ENCODE data around the gene NRM. TPM values are rescaled to one million over a fixed set of nuclear protein-coding genes. Genes with fewer than 3 reads are reported as not detected.
A peak's percentile ranks its signal among the peaks of the same experiment; 100 is the strongest.
"Not testable (repeated sequence)": the region's sequence is repeated elsewhere in the genome, so short reads cannot be mapped to it uniquely, and the experiment has no call there.

Gene NRM
- total RNA-seq, 4 donors from 2014 or later = 2.3 to 9.0 (median 6.8) TPM

DNA sequence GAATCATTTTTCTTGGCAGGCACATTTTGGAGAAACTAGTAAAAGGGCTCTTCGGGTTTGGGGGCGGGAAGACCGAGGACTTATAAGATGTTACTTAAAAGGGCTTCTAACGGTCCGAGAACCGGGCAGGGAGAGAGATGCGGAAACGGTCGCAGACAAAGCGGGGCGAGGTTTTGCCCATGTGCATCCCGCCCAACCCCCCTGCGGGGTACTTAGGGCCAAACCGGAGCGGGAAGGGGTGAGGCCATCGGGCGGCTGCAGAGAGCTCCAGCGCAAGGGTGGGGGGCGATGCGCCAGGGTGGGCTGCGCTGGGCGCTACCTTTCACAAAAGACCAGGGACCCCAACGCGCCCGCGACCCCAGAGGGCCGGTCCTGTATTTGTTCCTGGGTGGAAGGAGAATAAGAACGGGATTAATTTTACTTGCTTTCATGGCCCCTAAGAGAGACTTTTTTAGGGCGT is 30.0 kb upstream of the NRM start:
- H3K27ac ChIP-seq = peak overlapping the region; percentile 96
- WGBS = under 1% methylated on average over 29 of the region's 29 CpGs
- TF ChIP-seq POLR2AphosphoS5 (IDR thresholded peaks at IDR 0.05) (peak in 1 of 3 donors; percentile 8), POLR2A (IDR thresholded peaks at IDR 0.05) (no peak), EP300 (IDR thresholded peaks at IDR 0.05) (no peak)
- TF ChIP-seq, protein P1, sequence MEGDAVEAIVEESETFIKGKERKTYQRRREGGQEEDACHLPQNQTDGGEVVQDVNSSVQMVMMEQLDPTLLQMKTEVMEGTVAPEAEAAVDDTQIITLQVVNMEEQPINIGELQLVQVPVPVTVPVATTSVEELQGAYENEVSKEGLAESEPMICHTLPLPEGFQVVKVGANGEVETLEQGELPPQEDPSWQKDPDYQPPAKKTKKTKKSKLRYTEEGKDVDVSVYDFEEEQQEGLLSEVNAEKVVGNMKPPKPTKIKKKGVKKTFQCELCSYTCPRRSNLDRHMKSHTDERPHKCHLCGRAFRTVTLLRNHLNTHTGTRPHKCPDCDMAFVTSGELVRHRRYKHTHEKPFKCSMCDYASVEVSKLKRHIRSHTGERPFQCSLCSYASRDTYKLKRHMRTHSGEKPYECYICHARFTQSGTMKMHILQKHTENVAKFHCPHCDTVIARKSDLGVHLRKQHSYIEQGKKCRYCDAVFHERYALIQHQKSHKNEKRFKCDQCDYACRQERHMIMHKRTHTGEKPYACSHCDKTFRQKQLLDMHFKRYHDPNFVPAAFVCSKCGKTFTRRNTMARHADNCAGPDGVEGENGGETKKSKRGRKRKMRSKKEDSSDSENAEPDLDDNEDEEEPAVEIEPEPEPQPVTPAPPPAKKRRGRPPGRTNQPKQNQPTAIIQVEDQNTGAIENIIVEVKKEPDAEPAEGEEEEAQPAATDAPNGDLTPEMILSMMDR (IDR thresholded peaks at IDR 0.05) = no peak
- H3K4me3 ChIP-seq = peak overlapping the region; percentile 91
- H3K36me3 ChIP-seq = peaks cover 29% of the 10 kb centered on the region
- peak; percentile 86 to 90 for DNase-seq (ENCODE audit: low spot score in 2 of 2)
- H3K4me1 ChIP-seq = peaks cover 63% of the 10 kb centered on the region
- no peaks in the 10 kb centered on the region for H3K9me3 ChIP-seq
- no peaks in the 10 kb centered on the region for H3K27me3 ChIP-seq

GRCh38 chr6:30719791-30720737 is 29.3 kb upstream of the NRM start, which contains the start of gene TUBB:
Gene TUBB, plus strand, starts transcription at chr6:30720352. Its CDS starts 155 bp downstream, at chr6:30720507.
- no peaks in the 10 kb centered on the region for H3K9me3 ChIP-seq
- peak within 1 kb of the TSS; percentile 96 for H3K27ac ChIP-seq
- DNase-seq (ENCODE audit: low spot score in 2 of 2) = peak; percentile 97
- peaks cover 57% of the 10 kb centered on the region for H3K4me1 ChIP-seq
- peak within 1 kb of the TSS; percentile 91 for H3K4me3 ChIP-seq
- TF ChIP-seq EP300 (IDR thresholded peaks at IDR 0.05) (no peak), POLR2AphosphoS5 (IDR thresholded peaks at IDR 0.05) (peak in 1 of 3 donors; percentile 81), POLR2A (IDR thresholded peaks at IDR 0.05) (peak; percentile 26 to 69)
- TF ChIP-seq, protein P1 (IDR thresholded peaks at IDR 0.05) = peak in 1 of 2 donors; percentile 21
- H3K36me3 ChIP-seq = peaks cover 24% of the 10 kb centered on the region
- WGBS = under 1% methylated on average over 36 of the region's 38 CpGs
- H3K27me3 ChIP-seq = no peaks in the 10 kb centered on the region

DNA sequence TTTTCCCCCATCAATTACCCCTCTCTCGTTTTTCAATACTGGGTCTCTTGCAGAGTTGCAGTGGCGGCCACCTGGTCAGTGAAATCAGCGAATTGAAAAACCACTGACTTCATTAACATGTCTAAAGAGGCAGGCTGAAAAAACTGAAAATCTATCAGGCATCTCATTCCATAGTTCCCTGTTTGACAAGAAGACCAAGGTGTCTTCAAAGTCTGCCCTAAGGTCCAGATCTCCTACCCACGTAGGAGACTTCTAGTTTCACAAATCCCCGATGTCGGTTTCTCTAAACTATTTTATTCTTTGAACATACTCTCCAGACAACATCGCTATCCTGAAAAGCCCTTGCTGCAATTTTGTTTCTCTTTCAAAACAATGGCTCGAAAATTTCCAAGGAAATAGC is 28.6 kb upstream of the NRM start:
- DNase-seq (ENCODE audit: low spot score in 2 of 2) = no peak
- Histone ChIP-seq H3K4me3 (peak overlapping the region; percentile 91), H3K27ac (peak overlapping the region; percentile 96), H3K36me3 (peaks cover 20% of the 10 kb centered on the region), H3K4me1 (peaks cover 55% of the 10 kb centered on the region), H3K9me3 (no peaks in the 10 kb centered on the region), H3K27me3 (no peaks in the 10 kb centered on the region)
- 18% methylated on average over 8 of the region's 8 CpGs for WGBS
- TF ChIP-seq EP300 (IDR thresholded peaks at IDR 0.05) (no peak), POLR2AphosphoS5 (IDR thresholded peaks at IDR 0.05) (no peak), POLR2A (IDR thresholded peaks at IDR 0.05) (no peak)
- TF ChIP-seq, protein P1 (IDR thresholded peaks at IDR 0.05) = no peak

DNA sequence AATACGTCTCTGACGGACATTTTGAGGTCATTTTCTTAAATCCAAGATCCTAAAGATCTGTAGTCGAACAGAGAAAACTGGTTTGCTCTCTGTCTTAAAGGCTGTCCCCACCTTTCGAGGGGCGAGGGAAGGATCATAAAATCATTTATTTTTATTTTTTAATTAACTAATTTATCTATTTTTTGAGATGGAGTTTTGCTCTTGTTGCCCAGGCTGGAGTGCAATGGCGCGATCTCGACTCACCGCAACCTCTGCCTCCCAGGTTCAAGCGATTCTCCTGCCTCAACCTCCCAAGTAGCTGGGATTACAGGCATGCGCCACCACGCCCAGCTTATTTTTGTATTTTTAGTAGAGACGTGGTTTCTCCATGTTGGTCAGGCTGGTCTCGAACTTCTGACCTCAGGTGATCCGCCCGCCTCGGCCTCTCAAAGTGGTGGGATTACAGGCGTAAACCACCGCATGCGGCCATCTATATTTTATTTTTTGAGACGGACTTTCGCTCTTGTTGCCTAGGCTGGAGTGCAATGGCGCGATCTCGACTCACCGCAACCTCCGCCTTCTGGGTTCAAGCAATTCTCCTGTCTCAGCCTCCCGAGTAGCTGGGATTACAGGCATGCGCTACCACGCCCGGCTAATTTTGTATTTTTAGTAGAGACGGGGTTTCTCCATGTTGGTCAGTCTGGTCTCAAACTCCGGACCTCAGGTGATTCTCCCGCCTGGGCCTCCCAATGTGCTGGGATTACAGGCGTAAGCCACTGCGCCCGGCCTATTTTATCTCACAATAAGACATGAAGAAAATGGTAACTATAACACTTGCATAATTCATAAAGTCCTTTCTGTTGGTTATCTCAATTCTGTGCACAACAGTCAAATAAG is 27.3 kb upstream of the NRM start:
- Histone ChIP-seq H3K4me3 (peak overlapping the region; percentile 69), H3K4me1 (peaks cover 43% of the 10 kb centered on the region), H3K27ac (peak overlapping the region; percentile 89), H3K36me3 (peaks cover 20% of the 10 kb centered on the region)
- H3K9me3 ChIP-seq; H3K27me3 ChIP-seq; DNase-seq (ENCODE audit: low spot score in 2 of 2): not testable (repeated sequence)
- 75% methylated on average over 37 of the region's 37 CpGs for WGBS

- H3K27ac ChIP-seq = peak within 1 kb of the TSS; percentile 89
- peak; percentile 100 for DNase-seq (ENCODE audit: low spot score in 2 of 2)
- H3K9me3 ChIP-seq = no peaks in the 10 kb centered on the region
- peaks cover 24% of the 10 kb centered on the region for H3K36me3 ChIP-seq
- no peaks in the 10 kb centered on the region for H3K27me3 ChIP-seq
- H3K4me1 ChIP-seq = peaks cover 40% of the 10 kb centered on the region
- peak within 1 kb of the TSS; percentile 69 for H3K4me3 ChIP-seq
- 0% methylated on average over 33 of the region's 48 CpGs for WGBS
- TF ChIP-seq, protein P1 (IDR thresholded peaks at IDR 0.05) = peak; percentile 36 to 39
- TF ChIP-seq EP300 (IDR thresholded peaks at IDR 0.05) = no peak
- peak; percentile 7 to 99 (median 95) for TF ChIP-seq POLR2AphosphoS5 (IDR thresholded peaks at IDR 0.05)
- peak in 1 of 2 donors; percentile 38 for TF ChIP-seq POLR2A (IDR thresholded peaks at IDR 0.05)
Observed at GRCh38 chr6:30717129-30717844, 26.5 kb upstream of the NRM start, which contains the start of gene MDC1. Gene MDC1, minus strand, starts transcription at chr6:30717281. Its CDS starts 2,106 bp downstream, at chr6:30715175.

All from suprapubic skin (tissue), 4 donors.